OCI-M2 (cell line): ENCODE data around the gene ZNF234.
"Not testable (repeated sequence)": the region's sequence is repeated elsewhere in the genome, so short reads cannot be mapped to it uniquely, and the experiment has no call there.

Source experiments
- DNase-seq: peaks from one replicate; lab custom pipeline; 2025; ENCODE audit not compliant: unreplicated experiment; lab: John Stamatoyannopoulos, UW

ZNF234 gene

GRCh38 chr19:44141191-44142058 lies at the start of gene ZNF234:
TSS of gene ZNF234 (plus strand) at chr19:44141554. CDS start at chr19:44144633, 3,079 bp downstream.
- peak; percentile 54 for DNase-seq

GRCh38 chr19:44092108-44092507 lies 49.2 kb upstream of the ZNF234 start:
- no peak for DNase-seq

- DNase-seq: peak; percentile 84
Measured at GRCh38 chr19:44093931-44094765, 47.2 kb upstream of the ZNF234 start, which contains the start of gene ZNF224. TSS of gene ZNF224 (plus strand) at chr19:44094361. CDS start at chr19:44097874, 3,513 bp downstream.

- no peak for DNase-seq
Measured at GRCh38 chr19:44107751-44108150, 33.6 kb upstream of the ZNF234 start.

GRCh38 chr19:44109458-44109857 lies 31.9 kb upstream of the ZNF234 start:
- no peak for DNase-seq

- peak; percentile 95 for DNase-seq
Measured at GRCh38 chr19:44111910-44112463, 29.4 kb upstream of the ZNF234 start.

- no peak for DNase-seq
Measured at GRCh38 chr19:44112802-44113137, 28.6 kb upstream of the ZNF234 start.

GRCh38 chr19:44113138-44113783 lies 28.1 kb upstream of the ZNF234 start, which contains the start of gene ZNF225:
TSS of gene ZNF225 (plus strand) at chr19:44113399. CDS start at chr19:44115828, 2,429 bp downstream.
- DNase-seq: peak; percentile 95

- no peak for DNase-seq
Measured at GRCh38 chr19:44113784-44114390, 27.5 kb upstream of the ZNF234 start.

- DNase-seq: not testable (repeated sequence)
Measured at GRCh38 chr19:44121162-44121561, 20.2 kb upstream of the ZNF234 start.

- DNase-seq: no peak
Measured at GRCh38 chr19:44131955-44132354, 9.4 kb upstream of the ZNF234 start.

GRCh38 chr19:44142059-44142433 lies 692 bp downstream of the ZNF234 start:
- DNase-seq: no peak

- no peak for DNase-seq
Measured at GRCh38 chr19:44149776-44150175, 8.4 kb downstream of the ZNF234 start.

GRCh38 chr19:44151491-44151890 lies 10.1 kb downstream of the ZNF234 start:
- DNase-seq: no peak

GRCh38 chr19:44156475-44156874 lies 15.1 kb downstream of the ZNF234 start:
- no peak for DNase-seq

- DNase-seq: no peak
Measured at GRCh38 chr19:44163789-44164188, 22.4 kb downstream of the ZNF234 start.

GRCh38 chr19:44164327-44164672 lies 22.9 kb downstream of the ZNF234 start:
- DNase-seq: no peak

GRCh38 chr19:44164673-44165512 lies 23.5 kb downstream of the ZNF234 start, which contains the start of gene ZNF226:
TSS of gene ZNF226 (plus strand) at chr19:44165100. CDS start at chr19:44170081, 4,981 bp downstream.
- peak; percentile 93 for DNase-seq

- DNase-seq: not testable (repeated sequence)
Measured at GRCh38 chr19:44170660-44171059, 29.3 kb downstream of the ZNF234 start.

GRCh38 chr19:44176590-44176989 lies 35.2 kb downstream of the ZNF234 start:
- DNase-seq: no peak
